KMS-11 (cell line): Measurements from ENCODE around the gene JMJD1C.

Source experiments
- H2AFZ ChIP-seq: fragments of 200-600 bp; sonication (generic); 2 replicates; pipeline ENCODE4 v1.6.1; 2016; ENCODE audit warnings: antibody characterized with exemption, mixed run types, low read depth
- H3K27ac ChIP-seq: fragments of 200-600 bp; sonication (generic); 2 replicates; pipeline ENCODE4 v1.6.1; 2016; ENCODE audit warnings: mild to moderate bottlenecking, mixed run types
- H3K27me3 ChIP-seq: fragments of 200-600 bp; sonication (generic); 2 replicates; pipeline ENCODE4 v1.6.1; 2017; ENCODE audit warnings: mild to moderate bottlenecking, low read depth, mixed run types, moderate library complexity; ENCODE audit not compliant: insufficient read depth
- H3K36me3 ChIP-seq: fragments of 200-600 bp; sonication (generic); 2 replicates; pipeline ENCODE4 v1.6.1; 2017; ENCODE audit warnings: mild to moderate bottlenecking, mixed run types; ENCODE audit not compliant: insufficient read depth
- H3K4me1 ChIP-seq: fragments of 200-600 bp; sonication (generic); 2 replicates; pipeline ENCODE4 v1.6.1; 2016; ENCODE audit warnings: mild to moderate bottlenecking, low read depth, mixed run types; ENCODE audit not compliant: poor library complexity, severe bottlenecking
- H3K4me2 ChIP-seq: fragments of 200-600 bp; sonication (generic); 2 replicates; pipeline ENCODE4 v1.7.0; 2016; ENCODE audit warnings: mild to moderate bottlenecking, mixed run types
- H3K4me3 ChIP-seq: fragments of 200-600 bp; sonication (generic); IDR thresholded peaks from 2 replicates; pipeline ENCODE4 v1.6.1; 2017; ENCODE audit warnings: low read depth, low read length, mixed read lengths; ENCODE audit not compliant: insufficient read depth
- H3K79me2 ChIP-seq: fragments of 200-600 bp; sonication (generic); 2 replicates; pipeline ENCODE4 v1.6.1; 2016; ENCODE audit warnings: low read depth, mixed run types; ENCODE audit not compliant: insufficient read depth
- H3K9ac ChIP-seq: fragments of 200-600 bp; sonication (generic); 2 replicates; pipeline ENCODE4 v1.6.1; 2016; ENCODE audit warnings: mild to moderate bottlenecking, mixed run types
- H4K20me1 ChIP-seq: fragments of 200-600 bp; sonication (generic); 2 replicates; pipeline ENCODE4 v1.6.1; 2016; ENCODE audit warnings: mild to moderate bottlenecking, mixed run types; ENCODE audit not compliant: insufficient read depth
- CTCF ChIP-seq: fragments of 200-600 bp; sonication (generic); conservative IDR thresholded peaks from 2 replicates; pipeline ENCODE4 v1.6.1; 2017; ENCODE audit warnings: low read depth, mild to moderate bottlenecking, antibody characterized with exemption, low read length, moderate library complexity, mixed read lengths

Gene JMJD1C

GRCh38 chr10:63213489-63213888 is 252.3 kb downstream of the JMJD1C start:
- Histone ChIP-seq H3K4me1 (peaks cover 46% of the 10 kb centered on the region), H2AFZ (no peak overlapping the region), H3K27me3 (no peaks in the 10 kb centered on the region), H3K36me3 (no peaks in the 10 kb centered on the region), H4K20me1 (peaks cover 8% of the 10 kb centered on the region; the same call in 1 of the 2 replicates), H3K4me3 (no peak overlapping the region), H3K4me2 (no peak overlapping the region), H3K9ac (no peak overlapping the region), H3K79me2 (peaks cover 37% of the 10 kb centered on the region; the same call in 1 of the 2 replicates), H3K27ac (no peak overlapping the region)
- no peak for TF ChIP-seq CTCF

GRCh38 chr10:63210611-63211196 is 255.1 kb downstream of the JMJD1C start:
- Histone ChIP-seq H3K4me2 (no peak overlapping the region), H3K4me1 (peaks cover 56% of the 10 kb centered on the region)

GRCh38 chr10:63209705-63210104 is 256.1 kb downstream of the JMJD1C start:
- peaks cover 66% of the 10 kb centered on the region for H3K4me1 ChIP-seq
- no peak overlapping the region for H3K4me2 ChIP-seq
- no peak overlapping the region for H3K27ac ChIP-seq
- H4K20me1 ChIP-seq: 0 out of 2 replicates have a peak, but pooled peaks cover 4% of the 10 kb centered on the region
- H3K27me3 ChIP-seq: no peaks in the 10 kb centered on the region
- H3K36me3 ChIP-seq: no peaks in the 10 kb centered on the region
- TF ChIP-seq CTCF: no peak
- H3K79me2 ChIP-seq: peaks cover 22% of the 10 kb centered on the region; the same call in 1 of the 2 replicates
- no peak overlapping the region for H3K9ac ChIP-seq
- H2AFZ ChIP-seq: no peak overlapping the region
- no peak overlapping the region for H3K4me3 ChIP-seq

More at GRCh38 chr10:63210611-63211196, 255.1 kb downstream of the JMJD1C start:
- H2AFZ ChIP-seq: no peak overlapping the region
- no peak overlapping the region for H3K27ac ChIP-seq
- peaks cover 24% of the 10 kb centered on the region; the same call in 1 of the 2 replicates for H3K79me2 ChIP-seq
- no peak overlapping the region for H3K9ac ChIP-seq
- no peak for TF ChIP-seq CTCF
- 0 out of 2 replicates have a peak, but pooled peaks cover 3% of the 10 kb centered on the region for H4K20me1 ChIP-seq
- H3K27me3 ChIP-seq: no peaks in the 10 kb centered on the region
- H3K4me3 ChIP-seq: no peak overlapping the region
- no peaks in the 10 kb centered on the region for H3K36me3 ChIP-seq

- H3K27me3 ChIP-seq: no peaks in the 10 kb centered on the region
- no peaks in the 10 kb centered on the region for H3K36me3 ChIP-seq
- TF ChIP-seq CTCF: no peak
- H3K4me2 ChIP-seq: no peak overlapping the region
- H3K4me1 ChIP-seq: peaks cover 71% of the 10 kb centered on the region
- no peak overlapping the region for H3K4me3 ChIP-seq
- H2AFZ ChIP-seq: no peak overlapping the region
- 0 out of 2 replicates have a peak, but pooled peaks cover 5% of the 10 kb centered on the region for H4K20me1 ChIP-seq
- no peak overlapping the region for H3K27ac ChIP-seq
- no peak overlapping the region for H3K9ac ChIP-seq
- peaks cover 22% of the 10 kb centered on the region; the same call in 1 of the 2 replicates for H3K79me2 ChIP-seq
These were observed 256.8 kb downstream of the JMJD1C start for GRCh38 chr10:63208986-63209385.
